Mucosa of rectum (tissue), 2 donors: ENCODE results near the gene TTC34.

Source experiments
- H3K27ac ChIP-seq, 2 donors: one replicate each; pipeline ENCODE4 v1.7.0; 2013; ENCODE audit warnings: inconsistent platforms in 2 of 2, low read depth in 2 of 2, low read length in 2 of 2
- H3K27me3 ChIP-seq, 2 donors: one replicate each; pipeline ENCODE4 v1.7.0; 2013; ENCODE audit warnings: low read length in 2 of 2; ENCODE audit not compliant: control insufficient read depth in 2 of 2, insufficient read depth in 2 of 2
- H3K36me3 ChIP-seq, 2 donors: one replicate each; pipeline ENCODE4 v1.7.0; 2013; ENCODE audit warnings: low read length in 2 of 2; ENCODE audit not compliant: control insufficient read depth in 2 of 2, insufficient read depth in 2 of 2
- H3K4me1 ChIP-seq, 2 donors: one replicate each; pipeline ENCODE4 v1.7.0; 2013; ENCODE audit warnings: low read length in 2 of 2, mild to moderate bottlenecking in 1 of 2; ENCODE audit not compliant: control insufficient read depth in 2 of 2, insufficient read depth in 2 of 2
- H3K4me3 ChIP-seq, 2 donors: one replicate each; pipeline ENCODE4 v1.7.0; 2013; ENCODE audit warnings: low read length in 2 of 2
- H3K9ac ChIP-seq, 2 donors: one replicate each; pipeline ENCODE4 v1.7.0; 2013; ENCODE audit warnings: low read length in 2 of 2, low read depth in 1 of 2, mild to moderate bottlenecking in 1 of 2
- H3K9me3 ChIP-seq, 2 donors: one replicate each; pipeline ENCODE4 v1.7.0; 2013; ENCODE audit warnings: low read length in 2 of 2; ENCODE audit not compliant: control insufficient read depth in 2 of 2
- donor health status: healthy.
- donor health status: Normal muscosa, but diverticular disease.

TTC34 gene

DNA sequence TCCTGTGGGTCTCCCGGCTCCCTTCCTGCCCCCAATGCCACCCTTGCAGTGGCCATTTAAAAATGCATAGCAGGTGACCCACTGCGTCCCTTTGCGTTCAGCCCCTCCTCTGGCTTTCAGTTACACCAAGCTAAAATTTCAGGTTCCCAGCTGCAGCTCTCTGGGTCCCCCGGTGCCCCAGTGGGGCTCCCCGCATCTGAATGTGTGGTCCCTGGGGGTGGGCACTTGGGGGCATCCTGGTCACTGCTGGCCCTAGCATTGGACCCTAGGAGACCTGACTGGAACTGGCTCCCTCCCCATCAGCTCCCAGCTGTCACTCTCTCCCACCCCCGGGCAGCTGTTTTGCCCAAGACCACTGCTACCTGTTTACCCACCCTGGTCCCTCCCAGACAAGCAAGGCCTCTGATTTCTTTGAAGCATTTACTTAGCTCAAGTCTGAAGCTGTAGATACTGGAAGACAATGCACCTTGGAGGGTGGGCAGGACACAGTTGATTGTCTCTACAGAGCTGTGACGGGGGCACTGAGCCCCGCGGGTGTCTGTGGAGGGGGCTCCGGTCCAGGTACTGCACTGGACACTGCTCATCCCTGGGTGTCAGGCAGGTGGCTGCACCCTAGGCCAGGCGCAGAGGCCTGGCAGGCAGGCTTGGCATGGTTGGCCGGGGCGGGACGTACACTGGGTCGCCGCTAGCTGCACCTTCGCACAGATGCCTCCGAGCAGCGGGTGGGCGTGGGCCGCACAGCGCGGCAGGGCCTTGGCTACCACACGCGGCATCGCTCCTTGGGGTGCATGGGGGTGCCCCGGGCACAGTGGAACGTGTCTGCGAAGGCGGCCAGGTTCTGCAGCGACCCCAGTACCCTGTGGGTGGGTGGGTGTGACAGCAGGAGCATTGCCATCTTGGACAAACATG is 211.0 kb downstream of the TTC34 start:
- no peak overlapping the region for H3K9ac ChIP-seq
- peaks cover 4 to 9% of the 10 kb centered on the region in 2 donors for H3K36me3 ChIP-seq
- no peak overlapping the region for H3K4me3 ChIP-seq
- H3K27me3 ChIP-seq = no peaks in the 10 kb centered on the region
- H3K4me1 ChIP-seq = peaks cover 20 to 22% of the 10 kb centered on the region in 2 donors
- no peaks in the 10 kb centered on the region for H3K9me3 ChIP-seq
- no peak overlapping the region for H3K27ac ChIP-seq

DNA sequence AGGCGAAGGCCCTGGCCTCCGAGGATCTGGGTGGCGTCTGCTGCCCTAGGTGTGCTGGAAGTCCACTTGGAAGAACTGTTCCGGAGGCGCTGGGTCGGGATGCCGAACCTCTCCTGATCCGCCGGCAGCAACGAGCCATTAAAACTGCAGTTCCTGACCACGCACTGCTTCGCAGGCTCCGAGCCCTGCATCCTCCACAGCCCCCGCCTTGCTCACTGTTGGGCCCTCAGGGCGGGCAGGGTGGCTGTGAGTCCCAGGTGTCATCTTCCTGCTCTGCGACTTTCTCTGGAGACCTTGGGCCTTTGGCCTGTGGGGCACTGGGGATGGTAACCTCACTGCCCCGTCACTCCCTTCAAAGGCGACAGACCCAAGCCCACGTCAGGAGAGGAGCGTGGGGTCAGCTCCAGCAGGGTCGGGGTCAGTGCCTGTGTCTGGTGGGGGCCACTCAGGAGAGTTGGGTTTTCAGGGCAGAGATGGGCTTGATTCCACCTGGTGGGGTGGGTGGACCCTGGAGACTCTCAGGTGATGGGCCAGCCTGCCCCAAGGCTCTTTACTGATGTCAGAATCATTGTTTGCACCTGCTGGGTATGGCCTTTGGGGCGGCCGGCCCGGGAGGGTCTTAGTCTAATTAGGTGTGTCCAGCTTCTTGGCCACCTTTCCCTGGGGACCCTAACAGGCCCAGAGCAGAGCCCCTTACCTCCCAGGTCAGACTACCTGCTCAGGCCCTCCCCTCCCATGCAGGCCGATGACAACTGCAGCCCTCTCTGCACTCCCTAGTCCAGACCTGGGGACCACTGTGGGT is 211.9 kb downstream of the TTC34 start:
- no peaks in the 10 kb centered on the region for H3K27me3 ChIP-seq
- H3K36me3 ChIP-seq = peaks cover 4 to 9% of the 10 kb centered on the region in 2 donors
- H3K27ac ChIP-seq = no peak overlapping the region
- H3K4me3 ChIP-seq = no peak overlapping the region
- H3K9ac ChIP-seq = no peak overlapping the region
- peaks cover 28 to 29% of the 10 kb centered on the region in 2 donors for H3K4me1 ChIP-seq
- no peaks in the 10 kb centered on the region for H3K9me3 ChIP-seq

GRCh38 chr1:2588661-2589430 is 212.6 kb downstream of the TTC34 start:
- no peaks in the 10 kb centered on the region for H3K27me3 ChIP-seq
- H3K4me3 ChIP-seq = no peak overlapping the region
- H3K9ac ChIP-seq = no peak overlapping the region
- H3K27ac ChIP-seq = no peak overlapping the region
- peaks cover 4 to 9% of the 10 kb centered on the region in 2 donors for H3K36me3 ChIP-seq
- H3K9me3 ChIP-seq = no peaks in the 10 kb centered on the region
- peaks cover 29 to 30% of the 10 kb centered on the region in 2 donors for H3K4me1 ChIP-seq

- peaks cover 26 to 31% of the 10 kb centered on the region in 2 donors for H3K4me1 ChIP-seq
- no peaks in the 10 kb centered on the region for H3K9me3 ChIP-seq
- H3K4me3 ChIP-seq = peak overlapping the region; percentile 83 to 93
- no peaks in the 10 kb centered on the region for H3K27me3 ChIP-seq
- peak overlapping the region; percentile 47 to 84 for H3K9ac ChIP-seq
- peak overlapping the region; percentile 98 to 99 for H3K27ac ChIP-seq
- H3K36me3 ChIP-seq = peaks cover 4 to 9% of the 10 kb centered on the region in 2 donors
Observed at GRCh38 chr1:2587860-2588571, 213.5 kb downstream of the TTC34 start.

DNA sequence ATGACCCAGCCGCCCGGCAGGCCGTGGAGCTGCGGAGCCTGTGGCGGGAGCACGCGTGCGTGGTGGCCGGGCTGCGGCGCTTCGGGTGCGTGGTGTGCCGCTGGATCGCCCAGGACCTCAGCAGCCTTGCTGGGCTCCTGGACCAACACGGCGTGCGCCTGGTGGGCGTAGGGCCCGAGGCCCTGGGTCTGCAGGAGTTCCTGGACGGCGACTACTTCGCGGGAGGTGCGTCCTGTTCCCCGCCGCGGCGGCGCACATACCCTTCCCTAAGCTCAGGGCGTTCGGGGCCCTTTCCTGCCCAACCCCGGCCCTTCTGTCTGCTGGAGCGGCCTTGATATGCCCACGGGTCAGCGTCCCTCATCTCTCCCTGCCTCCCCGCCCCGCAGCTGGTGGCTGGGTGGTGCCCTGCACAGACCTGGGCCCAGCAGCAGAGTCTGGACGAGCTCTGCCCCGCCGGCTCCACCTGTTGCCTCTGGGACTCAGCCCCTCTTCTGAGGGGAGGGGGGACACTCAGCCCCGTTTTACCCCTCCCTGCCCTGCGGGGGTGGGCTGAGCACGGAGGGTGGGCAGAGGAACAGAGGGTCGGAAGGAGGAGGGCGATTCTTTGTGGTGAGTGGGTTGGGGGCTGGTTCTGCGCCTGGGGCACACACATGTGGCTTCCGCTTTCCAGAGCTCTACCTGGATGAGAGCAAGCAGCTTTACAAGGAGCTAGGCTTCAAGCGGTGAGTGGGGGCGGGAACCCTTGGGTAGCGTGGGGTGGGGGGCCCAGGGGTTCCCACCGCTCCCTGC is 214.2 kb downstream of the TTC34 start:
- no peaks in the 10 kb centered on the region for H3K9me3 ChIP-seq
- peak overlapping the region; percentile 83 to 93 for H3K4me3 ChIP-seq
- peak overlapping the region; percentile 84 for H3K9ac ChIP-seq
- peak overlapping the region; percentile 98 to 99 for H3K27ac ChIP-seq
- peaks cover 23 to 29% of the 10 kb centered on the region in 2 donors for H3K4me1 ChIP-seq
- H3K27me3 ChIP-seq = no peaks in the 10 kb centered on the region
- peaks cover 4 to 9% of the 10 kb centered on the region in 2 donors for H3K36me3 ChIP-seq

DNA sequence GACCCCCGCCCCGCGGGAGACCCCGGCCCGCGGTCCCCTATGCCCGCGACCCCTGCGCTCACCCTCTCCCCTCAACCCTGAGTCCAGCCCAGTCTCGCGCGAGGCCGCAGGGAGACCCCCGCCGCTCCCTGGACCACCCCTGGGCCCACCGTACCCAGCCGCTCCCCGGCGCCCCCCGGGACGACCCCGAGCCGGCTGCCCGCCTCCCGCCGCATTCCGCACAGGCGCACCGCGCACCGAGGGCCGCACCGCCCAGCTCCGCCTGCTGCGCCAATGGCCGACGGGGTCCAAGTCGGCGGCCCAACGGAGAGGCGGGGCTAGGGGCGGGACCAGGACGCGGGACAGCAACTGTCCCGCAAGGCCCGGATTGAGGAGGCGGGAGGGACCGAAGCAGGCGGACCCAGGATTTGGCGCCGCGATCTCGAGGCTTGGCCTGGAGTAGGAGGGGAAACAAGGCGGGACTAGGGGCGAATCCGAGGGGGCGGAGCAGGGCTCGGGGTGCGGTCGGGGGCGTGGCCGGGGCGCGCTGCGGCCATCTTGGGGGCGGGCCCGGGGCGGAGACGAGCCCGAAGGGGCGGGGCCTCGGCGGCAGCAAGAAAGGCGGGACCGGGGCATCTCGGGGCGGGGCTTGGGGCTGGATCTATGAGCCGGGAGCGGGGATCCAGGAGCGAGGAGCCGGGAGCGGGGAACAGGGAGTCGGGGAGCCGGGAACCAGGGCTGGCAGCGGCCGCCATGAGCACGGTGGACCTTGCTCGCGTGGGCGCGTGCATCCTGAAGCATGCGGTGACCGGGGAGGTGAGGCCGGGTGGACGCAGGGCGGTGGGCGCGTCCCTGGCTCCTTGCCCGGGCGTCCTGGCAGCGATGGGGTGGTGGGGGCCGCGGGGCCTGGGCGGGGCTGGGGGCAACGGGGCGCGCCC is 215.1 kb downstream of the TTC34 start, which contains the start of gene PRXL2B:
Gene PRXL2B (plus strand): TSS at position 624 of the 917 bp plus-strand sequence. CDS start 109 bp downstream, at position 733.
- Histone ChIP-seq H3K27me3 (no peaks in the 10 kb centered on the region), H3K4me3 (peak within 1 kb of the TSS; percentile 91 to 93), H3K9ac (peak within 1 kb of the TSS; percentile 84 to 98), H3K4me1 (peaks cover 23 to 29% of the 10 kb centered on the region in 2 donors), H3K36me3 (peaks cover 4 to 9% of the 10 kb centered on the region in 2 donors), H3K9me3 (no peaks in the 10 kb centered on the region), H3K27ac (peak within 1 kb of the TSS; percentile 98 to 99)
